ENCODE results near the gene RNF183. TPM values are rescaled to one million over a fixed set of nuclear protein-coding genes. Genes with fewer than 3 reads are reported as not detected.

Gene RNF183, protein sequence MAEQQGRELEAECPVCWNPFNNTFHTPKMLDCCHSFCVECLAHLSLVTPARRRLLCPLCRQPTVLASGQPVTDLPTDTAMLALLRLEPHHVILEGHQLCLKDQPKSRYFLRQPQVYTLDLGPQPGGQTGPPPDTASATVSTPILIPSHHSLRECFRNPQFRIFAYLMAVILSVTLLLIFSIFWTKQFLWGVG
- total RNA-seq (2014; rRNA removed; shearing (Covaris generic)), result not detected in 2 replicates

GRCh38 chr9:113302792-113303418 lies at the start of gene RNF183:
TSS of gene RNF183 (minus strand) at chr9:113303376. CDS start at chr9:113298184, 5,192 bp downstream.
- no peak for DNase-seq (ENCODE audit: low read depth in 1 of 2, low spot score in 2 of 2)
- H3K4me3 ChIP-seq, result no peak within 1 kb of the TSS
- no peaks in the 10 kb centered on the region for H3K27me3 ChIP-seq (replicated peaks)
- H3K4me1 ChIP-seq (replicated peaks), result no peaks in the 10 kb centered on the region; the same call in none of the 2 replicates
- H3K27ac ChIP-seq, result no peak within 1 kb of the TSS
- no peaks in the 10 kb centered on the region for H3K36me3 ChIP-seq
- H3K9me3 ChIP-seq (replicated peaks), result no peaks in the 10 kb centered on the region

GRCh38 chr9:113352411-113352810 lies 49.2 kb upstream of the RNF183 start:
- Histone ChIP-seq H3K9me3 (replicated peaks) (no peaks in the 10 kb centered on the region), H3K36me3 (no peaks in the 10 kb centered on the region), H3K4me3 (no peak overlapping the region), H3K27ac (no peak overlapping the region), H3K27me3 (replicated peaks) (peaks cover 50% of the 10 kb centered on the region), H3K4me1 (replicated peaks) (peaks cover 8% of the 10 kb centered on the region)
- DNase-seq (ENCODE audit: low read depth in 1 of 2, low spot score in 2 of 2), result no peak

DNA sequence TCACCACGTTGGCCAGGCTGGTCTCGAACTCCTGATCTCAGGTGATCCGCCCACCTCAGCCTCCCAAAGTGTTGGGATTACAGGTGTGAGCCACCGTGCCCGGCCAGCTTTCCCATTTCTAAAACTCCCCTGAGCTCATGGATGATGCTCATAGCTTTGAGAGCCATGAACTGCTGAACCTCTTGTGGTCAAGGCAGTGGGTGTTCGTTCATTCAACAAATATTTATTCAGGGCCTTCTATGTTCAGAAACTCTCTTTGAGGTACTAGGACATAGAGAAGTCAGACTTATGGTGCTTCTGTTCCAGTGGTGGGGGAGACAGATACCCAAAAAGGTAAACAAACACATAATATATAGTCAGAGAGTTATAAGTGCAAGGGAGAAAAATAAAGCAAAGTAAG lies 48.8 kb upstream of the RNF183 start:
- Histone ChIP-seq H3K27me3 (replicated peaks) (peaks cover 50% of the 10 kb centered on the region), H3K27ac (no peak overlapping the region), H3K4me1 (replicated peaks) (peaks cover 8% of the 10 kb centered on the region), H3K9me3 (replicated peaks) (no peaks in the 10 kb centered on the region), H3K4me3 (no peak overlapping the region), H3K36me3 (no peaks in the 10 kb centered on the region)
- DNase-seq (ENCODE audit: low read depth in 1 of 2, low spot score in 2 of 2), result no peak

- Histone ChIP-seq H3K27ac (no peak overlapping the region), H3K27me3 (replicated peaks) (peaks cover 49% of the 10 kb centered on the region), H3K9me3 (replicated peaks) (no peaks in the 10 kb centered on the region), H3K4me3 (no peak overlapping the region), H3K36me3 (no peaks in the 10 kb centered on the region), H3K4me1 (replicated peaks) (peaks cover 8% of the 10 kb centered on the region)
- no peak for DNase-seq (ENCODE audit: low read depth in 1 of 2, low spot score in 2 of 2)
Observed at GRCh38 chr9:113350937-113351336, 47.8 kb upstream of the RNF183 start.

DNA sequence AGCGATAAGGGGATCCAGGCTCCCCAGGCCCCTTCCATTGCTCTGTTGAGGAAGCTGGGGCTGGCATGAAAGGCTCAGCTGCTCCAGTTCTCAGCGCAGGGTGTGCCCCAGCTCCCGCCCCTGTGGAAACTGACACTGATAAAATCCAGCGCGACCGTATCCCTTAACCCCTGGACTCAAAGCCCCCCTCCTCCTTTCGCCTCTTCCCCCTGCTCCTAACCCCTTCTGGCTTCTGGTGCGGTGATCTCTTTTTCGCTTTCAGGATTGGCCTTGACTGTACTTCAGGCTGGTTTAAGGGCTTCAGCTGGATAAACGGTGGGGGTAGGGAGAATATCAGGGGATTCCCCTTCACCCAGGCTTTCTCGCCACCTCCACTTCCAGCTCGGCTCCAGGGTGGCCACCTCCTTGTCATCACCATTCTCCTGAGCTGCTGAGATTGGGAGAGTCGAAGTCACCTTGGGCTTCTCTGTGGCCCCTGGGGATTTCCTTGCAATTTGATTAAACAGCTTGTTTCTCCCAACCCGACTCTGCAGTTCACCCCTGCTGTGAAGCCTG lies 47.0 kb upstream of the RNF183 start:
- Histone ChIP-seq H3K27ac (no peak overlapping the region), H3K4me3 (no peak overlapping the region), H3K27me3 (replicated peaks) (peaks cover 45% of the 10 kb centered on the region), H3K9me3 (replicated peaks) (no peaks in the 10 kb centered on the region), H3K4me1 (replicated peaks) (peaks cover 8% of the 10 kb centered on the region), H3K36me3 (no peaks in the 10 kb centered on the region)
- no peak for DNase-seq (ENCODE audit: low read depth in 1 of 2, low spot score in 2 of 2)

- H3K9me3 ChIP-seq (replicated peaks), result no peaks in the 10 kb centered on the region
- DNase-seq (ENCODE audit: low read depth in 1 of 2, low spot score in 2 of 2), result no peak
- peaks cover 8% of the 10 kb centered on the region for H3K4me1 ChIP-seq (replicated peaks)
- no peak within 1 kb of the TSS for H3K27ac ChIP-seq
- H3K27me3 ChIP-seq (replicated peaks), result peaks cover 43% of the 10 kb centered on the region
- H3K4me3 ChIP-seq, result 0 out of 2 replicates have a peak within 1 kb of the TSS, but pooled peaks have one; percentile 8
- H3K36me3 ChIP-seq, result no peaks in the 10 kb centered on the region
Observed at GRCh38 chr9:113349445-113350094, 46.4 kb upstream of the RNF183 start, which contains the start of gene BSPRY. TSS of gene BSPRY (plus strand) at chr9:113349541. CDS start at chr9:113349580, 39 bp downstream.

DNA sequence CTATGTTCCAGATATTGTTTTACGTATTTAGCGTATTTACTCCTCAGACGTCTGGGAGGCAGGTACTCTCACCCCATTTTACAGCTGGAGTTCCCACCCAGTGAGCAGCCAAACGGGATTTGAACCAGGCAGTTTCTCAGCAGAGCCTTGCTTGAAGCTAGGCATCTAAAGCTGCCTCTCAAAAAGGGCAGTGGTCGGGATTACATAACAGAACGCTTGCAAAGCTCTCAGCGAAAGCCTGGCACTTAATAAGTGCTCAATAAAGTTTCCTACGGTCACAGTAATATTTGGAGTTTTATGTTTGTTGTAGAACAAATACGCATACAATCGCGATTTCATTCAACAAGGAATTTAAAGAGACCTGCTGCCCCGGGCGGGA lies 45.9 kb upstream of the RNF183 start:
- no peaks in the 10 kb centered on the region for H3K36me3 ChIP-seq
- peaks cover 38% of the 10 kb centered on the region for H3K27me3 ChIP-seq (replicated peaks)
- no peak overlapping the region for H3K4me3 ChIP-seq
- no peak for DNase-seq (ENCODE audit: low read depth in 1 of 2, low spot score in 2 of 2)
- no peak overlapping the region for H3K27ac ChIP-seq
- peaks cover 8% of the 10 kb centered on the region for H3K4me1 ChIP-seq (replicated peaks)
- no peaks in the 10 kb centered on the region for H3K9me3 ChIP-seq (replicated peaks)

DNA sequence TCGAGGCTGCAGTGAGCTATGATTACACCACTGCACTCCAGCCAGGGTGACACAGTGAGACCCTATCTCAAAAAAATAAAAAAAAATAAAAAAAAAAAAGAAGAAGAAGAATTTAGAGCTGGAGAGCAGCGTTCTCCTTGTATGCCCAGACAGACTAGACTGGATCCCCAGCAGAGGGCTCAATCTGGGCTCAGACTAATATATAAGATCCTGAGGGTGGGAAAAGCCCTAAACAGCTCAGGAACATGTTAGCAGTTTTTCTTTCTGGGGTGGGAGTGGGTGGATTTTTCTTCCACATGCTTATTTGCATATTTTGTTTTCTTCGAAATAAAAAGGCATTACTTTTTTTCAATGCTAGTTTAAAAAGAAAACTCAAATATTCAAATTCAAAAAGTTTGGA lies 45.3 kb upstream of the RNF183 start:
- Histone ChIP-seq H3K27ac (no peak overlapping the region), H3K4me3 (no peak overlapping the region), H3K9me3 (replicated peaks) (no peaks in the 10 kb centered on the region), H3K4me1 (replicated peaks) (peaks cover 8% of the 10 kb centered on the region), H3K36me3 (no peaks in the 10 kb centered on the region), H3K27me3 (replicated peaks) (peaks cover 37% of the 10 kb centered on the region)
- no peak for DNase-seq (ENCODE audit: low read depth in 1 of 2, low spot score in 2 of 2)

DNA sequence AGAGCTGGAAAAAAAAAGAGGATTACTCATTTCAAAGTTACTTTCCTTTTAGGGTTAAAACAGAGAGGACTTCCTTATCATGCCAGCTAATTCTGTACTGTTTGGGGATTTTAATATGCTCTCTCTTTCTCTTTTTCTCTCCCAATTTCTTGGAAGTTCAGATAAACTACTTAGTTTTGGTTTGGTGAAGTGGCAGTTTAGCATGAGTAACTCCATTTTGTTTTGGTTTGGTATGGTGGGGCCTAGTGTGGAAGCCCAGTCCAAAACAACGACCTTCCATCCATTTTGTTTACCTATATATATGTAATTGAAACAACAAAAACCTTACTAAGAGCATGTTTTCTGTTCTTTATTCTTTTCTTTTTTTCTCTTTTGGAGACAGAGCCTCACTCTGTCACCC lies 42.5 kb upstream of the RNF183 start:
- Histone ChIP-seq H3K27ac (no peak overlapping the region), H3K9me3 (replicated peaks) (no peaks in the 10 kb centered on the region), H3K4me3 (no peak overlapping the region), H3K4me1 (replicated peaks) (peaks cover 8% of the 10 kb centered on the region), H3K27me3 (replicated peaks) (peaks cover 22% of the 10 kb centered on the region), H3K36me3 (no peaks in the 10 kb centered on the region)
- no peak for DNase-seq (ENCODE audit: low read depth in 1 of 2, low spot score in 2 of 2)

GRCh38 chr9:113345190-113345589 lies 42.0 kb upstream of the RNF183 start:
- Histone ChIP-seq H3K27me3 (replicated peaks) (peaks cover 17% of the 10 kb centered on the region), H3K36me3 (no peaks in the 10 kb centered on the region), H3K4me3 (no peak overlapping the region), H3K4me1 (replicated peaks) (peaks cover 8% of the 10 kb centered on the region), H3K27ac (no peak overlapping the region), H3K9me3 (replicated peaks) (no peaks in the 10 kb centered on the region)
- DNase-seq (ENCODE audit: low read depth in 1 of 2, low spot score in 2 of 2), result no peak

- peaks cover 3% of the 10 kb centered on the region for H3K27me3 ChIP-seq (replicated peaks)
- no peaks in the 10 kb centered on the region for H3K36me3 ChIP-seq
- no peaks in the 10 kb centered on the region for H3K4me1 ChIP-seq (replicated peaks)
- no peak overlapping the region for H3K4me3 ChIP-seq
- no peaks in the 10 kb centered on the region for H3K9me3 ChIP-seq (replicated peaks)
- no peak for DNase-seq (ENCODE audit: low read depth in 1 of 2, low spot score in 2 of 2)
- H3K27ac ChIP-seq, result no peak overlapping the region
Observed at GRCh38 chr9:113343732-113344231, 40.6 kb upstream of the RNF183 start.

- no peak for DNase-seq (ENCODE audit: low read depth in 1 of 2, low spot score in 2 of 2)
- Histone ChIP-seq H3K27me3 (replicated peaks) (no peaks in the 10 kb centered on the region), H3K9me3 (replicated peaks) (no peaks in the 10 kb centered on the region), H3K36me3 (no peaks in the 10 kb centered on the region), H3K4me3 (no peak overlapping the region), H3K4me1 (replicated peaks) (no peaks in the 10 kb centered on the region), H3K27ac (no peak overlapping the region)
Observed at GRCh38 chr9:113341712-113342410, 38.7 kb upstream of the RNF183 start.

DNA sequence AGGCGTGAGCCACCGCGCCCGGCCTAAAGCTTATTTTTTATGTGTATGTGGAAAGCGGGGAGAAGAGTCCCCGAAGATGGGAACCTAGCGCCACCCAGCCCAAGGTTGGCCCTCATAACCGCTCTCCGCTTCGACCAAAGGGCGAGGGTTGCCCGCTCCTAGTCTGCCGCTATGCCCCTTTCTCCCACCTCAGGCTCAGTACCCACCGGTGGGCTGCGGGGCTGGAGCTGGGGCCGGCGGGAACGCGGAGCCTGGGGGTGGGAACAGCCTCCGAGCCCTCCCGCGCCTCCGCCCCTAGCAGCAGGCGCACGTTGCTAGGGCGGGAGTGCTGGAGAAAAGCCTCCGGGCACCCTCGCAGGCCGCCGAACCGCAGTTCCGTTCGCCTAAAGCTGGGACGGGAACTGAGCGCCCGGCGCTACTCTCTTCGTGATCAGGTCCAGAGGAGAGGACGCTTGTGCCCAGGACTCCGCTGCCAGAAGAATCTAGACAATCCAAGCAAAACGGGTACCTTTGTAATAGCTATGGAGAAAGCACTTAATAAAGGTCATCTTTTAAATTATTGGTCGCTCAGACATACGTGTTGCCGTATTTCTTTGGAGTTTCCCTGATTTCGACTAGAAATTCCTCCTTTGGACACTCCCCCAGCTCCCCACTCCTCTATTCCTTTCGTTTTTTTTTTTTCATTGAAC lies 37.0 kb upstream of the RNF183 start, which contains the start of gene WDR31:
Gene WDR31 (minus strand): TSS at position 265 of the 689 bp plus-strand sequence. CDS start 8,253 bp downstream, outside the sequence.
- no peaks in the 10 kb centered on the region for H3K9me3 ChIP-seq (replicated peaks)
- H3K36me3 ChIP-seq, result no peaks in the 10 kb centered on the region
- H3K4me1 ChIP-seq (replicated peaks), result no peaks in the 10 kb centered on the region
- peak; percentile 84 for DNase-seq (ENCODE audit: low read depth in 1 of 2, low spot score in 2 of 2)
- no peaks in the 10 kb centered on the region for H3K27me3 ChIP-seq (replicated peaks)
- peak within 1 kb of the TSS; percentile 52 for H3K4me3 ChIP-seq
- no peak within 1 kb of the TSS for H3K27ac ChIP-seq

All from SJSA1 (cell line).